ENCODE measurements around the gene HLCS.

Gene HLCS

GRCh38 chr21:36879827-36880226, 86.6 kb downstream of the HLCS start:
- DNase-seq, result no peak

- DNase-seq, result no peak
Measured at GRCh38 chr21:36877741-36878140, 88.7 kb downstream of the HLCS start.

GRCh38 chr21:36874665-36875064, 91.8 kb downstream of the HLCS start:
- DNase-seq, result no peak

- DNase-seq, result no peak
Measured at GRCh38 chr21:36873513-36873912, 93.0 kb downstream of the HLCS start.

- no peak for DNase-seq
Measured at GRCh38 chr21:36867291-36867905, 99.1 kb downstream of the HLCS start.

- DNase-seq, result no peak
Measured at GRCh38 chr21:36866419-36866818, 100.0 kb downstream of the HLCS start.

GRCh38 chr21:36864974-36865373, 101.5 kb downstream of the HLCS start:
- no peak for DNase-seq

GRCh38 chr21:36863260-36863659, 103.2 kb downstream of the HLCS start:
- DNase-seq, result no peak

GRCh38 chr21:36861595-36862323, 104.7 kb downstream of the HLCS start:
- DNase-seq, result no peak

- DNase-seq, result no peak
Measured at GRCh38 chr21:36860736-36861594, 105.5 kb downstream of the HLCS start.

- DNase-seq, result no peak
Measured at GRCh38 chr21:36859744-36860501, 106.5 kb downstream of the HLCS start.

GRCh38 chr21:36858320-36858957, 108.0 kb downstream of the HLCS start:
- no peak for DNase-seq

- no peak for DNase-seq
Measured at GRCh38 chr21:36856643-36857042, 109.8 kb downstream of the HLCS start.

- DNase-seq, result no peak
Measured at GRCh38 chr21:36854391-36854790, 112.1 kb downstream of the HLCS start.

GRCh38 chr21:36852864-36853263, 113.6 kb downstream of the HLCS start:
- DNase-seq, result no peak

GRCh38 chr21:36852293-36852692, 114.2 kb downstream of the HLCS start:
- no peak for DNase-seq

- DNase-seq, result no peak
Measured at GRCh38 chr21:36851121-36851520, 115.3 kb downstream of the HLCS start.

GRCh38 chr21:36850372-36850771, 116.1 kb downstream of the HLCS start:
- DNase-seq, result no peak

GRCh38 chr21:36849461-36850105, 116.9 kb downstream of the HLCS start:
- DNase-seq, result no peak

- DNase-seq, result no peak
Measured at GRCh38 chr21:36848730-36849274, 117.7 kb downstream of the HLCS start.

GRCh38 chr21:36847189-36847588, 119.3 kb downstream of the HLCS start:
- DNase-seq, result no peak

GRCh38 chr21:36846631-36847030, 119.8 kb downstream of the HLCS start:
- DNase-seq, result no peak

Data from effector CD4-positive, alpha-beta T cell (primary cell).